HepG2 (cell line): ENCODE data around the gene LYST. TPM values are rescaled to one million over a fixed set of nuclear protein-coding genes. Genes with fewer than 3 reads are reported as not detected.

Experiments
- CEBPG ChIP-seq: IDR thresholded peaks from 2 replicates; pipeline ENCODE4 v1.6.1; 2016
- EP300 ChIP-seq, 3 experiments: sonication (generic) in 1 of 3; formaldehyde crosslinking in 1 of 3; IDR thresholded peaks; 2 replicates each; pipeline versions ENCODE4 v1.5.1 to v1.6.1; 2011 to 2020; ENCODE audit warnings: low read depth in 2 of 3, low read length in 2 of 3, borderline replicate concordance in 1 of 3, improper control_type of control experiment in 1 of 3, mild to moderate bottlenecking in 1 of 3, missing genetic modification reagents in 1 of 3, moderate library complexity in 1 of 3
- GMEB1 ChIP-seq: sonication (generic); formaldehyde crosslinking; IDR thresholded peaks from 2 replicates; pipeline ENCODE4 v1.5.1; 2020; ENCODE audit warnings: missing genetic modification reagents, mild to moderate bottlenecking, borderline replicate concordance
- HNF4G ChIP-seq, 2 experiments: sonication (generic) in 1 of 2; formaldehyde crosslinking in 1 of 2; IDR thresholded peaks; 2 replicates each; pipeline versions ENCODE4 v1.4.0 to v1.6.1; 2011 to 2020; ENCODE audit warnings: borderline replicate concordance in 2 of 2, low read depth in 2 of 2, mild to moderate bottlenecking in 2 of 2, low read length in 1 of 2, missing genetic modification reagents in 1 of 2, moderate library complexity in 1 of 2
- JARID2 ChIP-seq: sonication (generic); formaldehyde crosslinking; IDR thresholded peaks from 2 replicates; pipeline ENCODE4 v1.8.1; 2023; ENCODE audit warnings: missing genetic modification reagents, inconsistent platforms; ENCODE audit not compliant: insufficient replicate concordance
- MAX ChIP-seq: IDR thresholded peaks from 2 replicates; pipeline ENCODE4 v1.6.1; 2012; ENCODE audit warnings: inconsistent platforms
- MED13 ChIP-seq: sonication (generic); formaldehyde crosslinking; IDR thresholded peaks from 2 replicates; pipeline ENCODE4 v1.5.0; 2020; ENCODE audit warnings: missing genetic modification reagents
- PRPF4 ChIP-seq: fragments of 200-400 bp; formaldehyde crosslinking; IDR thresholded peaks from 2 replicates; pipeline ENCODE4 v1.6.1; 2016; ENCODE audit warnings: low read length, low read depth; ENCODE audit not compliant: poor library complexity, severe bottlenecking
- RBM22 ChIP-seq: fragments of 200-400 bp; formaldehyde crosslinking; optimal IDR thresholded peaks from 2 replicates; pipeline ENCODE3; 2017; ENCODE audit warnings: mild to moderate bottlenecking, low read length, moderate library complexity
- RCOR2 ChIP-seq: IDR thresholded peaks from 2 replicates; pipeline ENCODE4 v1.6.1; 2016; ENCODE audit warnings: missing biosample characterization, missing genetic modification reagents
- SP5 ChIP-seq: IDR thresholded peaks from 2 replicates; pipeline ENCODE4 v1.6.1; 2016; ENCODE audit warnings: low read depth, borderline replicate concordance
- ZBTB42 ChIP-seq: sonication (generic); formaldehyde crosslinking; IDR thresholded peaks from 2 replicates; pipeline ENCODE4 v1.5.0; 2020; ENCODE audit warnings: mild to moderate bottlenecking, missing genetic modification reagents
- ZBTB49 ChIP-seq: sonication (generic); formaldehyde crosslinking; IDR thresholded peaks from 2 replicates; pipeline ENCODE4 v1.4.0; 2020; ENCODE audit warnings: missing genetic modification reagents, borderline replicate concordance
- ZNF281 ChIP-seq: sonication (generic); formaldehyde crosslinking; IDR thresholded peaks from 2 replicates; pipeline ENCODE4 v1.4.0; 2020; ENCODE audit warnings: missing genetic modification reagents, borderline replicate concordance
- ZNF615 ChIP-seq: sonication (generic); formaldehyde crosslinking; IDR thresholded peaks from 2 replicates; pipeline ENCODE4 v1.5.0; 2020; ENCODE audit warnings: mild to moderate bottlenecking, missing genetic modification reagents, borderline replicate concordance
- ZXDC ChIP-seq: sonication (generic); formaldehyde crosslinking; IDR thresholded peaks from 2 replicates; pipeline ENCODE4 v1.5.0; 2020; ENCODE audit warnings: mild to moderate bottlenecking, missing genetic modification reagents
- polyA plus RNA-seq, 8 experiments: library from polyadenylated mRNA; depleted of rRNA in 3 of 8; stranded (reverse) in 7 of 8; unstranded in 1 of 8; fragments of >200 nt; fragmentation: Illumina TruSeq in 4 of 8; extraction: Trizol in 4 of 8; gene quantifications; 2 replicates each; pipeline versions ENCODE4 v1.2.1 to v1.2.3, GENCODE V29; 2011 to 2016; ENCODE audit warnings: low read depth in 4 of 8, missing spikeins in 1 of 8, mixed read lengths in 1 of 8; ENCODE audit not compliant: insufficient read depth in 1 of 8
- total RNA-seq, 5 experiments: library from RNA; depleted of rRNA; stranded (reverse); fragments of >200 nt; fragmentation: Illumina TruSeq; extraction: Trizol; gene quantifications; 2 replicates each; pipeline ENCODE4 v1.2.3, GENCODE V29; 2016; ENCODE audit warnings: low read depth in 1 of 5
- TF ChIP-seq, protein P1 (sequence below): sonication (generic); formaldehyde crosslinking; IDR thresholded peaks from 2 replicates; pipeline ENCODE4 v1.5.0; 2020; ENCODE audit warnings: missing genetic modification reagents, mild to moderate bottlenecking, borderline replicate concordance

Gene LYST
- total and polyA plus RNA-seq, 2 of the 13 experiments (the other 11 are each of a cell fraction or from before 2014, with no cell fraction given), result 0.91 to 2.5 TPM

- TF ChIP-seq EP300 (IDR thresholded peaks at IDR 0.05; ENCODE audit: low read depth in 2 of 2, low read length in 2 of 2), result no peak
- no peak for TF ChIP-seq EP300 (CRISPR knock-in tag; IDR thresholded peaks at IDR 0.05; ENCODE audit: borderline replicate concordance)
- TF ChIP-seq, protein P1, sequence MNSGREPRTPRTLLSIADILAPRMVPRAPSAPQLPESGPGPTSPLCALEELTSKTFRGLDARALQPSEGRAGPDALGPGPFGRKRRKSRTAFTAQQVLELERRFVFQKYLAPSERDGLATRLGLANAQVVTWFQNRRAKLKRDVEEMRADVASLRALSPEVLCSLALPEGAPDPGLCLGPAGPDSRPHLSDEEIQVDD (CRISPR knock-in tag), result no peak
- TF ChIP-seq ZBTB42 (CRISPR knock-in tag), result no peak
- no peak for TF ChIP-seq ZBTB49
- peak; percentile 84 for TF ChIP-seq ZXDC (CRISPR knock-in tag)
- no peak for TF ChIP-seq HNF4G (IDR thresholded peaks at IDR 0.05; ENCODE audit: borderline replicate concordance, low read depth, low read length)
- no peak; the same call in 1 of the 2 replicates for TF ChIP-seq HNF4G (CRISPR knock-in tag; IDR thresholded peaks at IDR 0.05; ENCODE audit: borderline replicate concordance, low read depth)
- TF ChIP-seq MAX, result peak; percentile 33; the same call in 1 of the 2 replicates
- TF ChIP-seq RBM22, result no peak
- TF ChIP-seq ZNF281 (CRISPR knock-in tag), result no peak
- no peak for TF ChIP-seq SP5
- no peak for TF ChIP-seq GMEB1 (CRISPR knock-in tag)
- TF ChIP-seq ZNF615 (CRISPR knock-in tag), result no peak
- TF ChIP-seq PRPF4, result no peak
- no peak for TF ChIP-seq MED13 (CRISPR knock-in tag)
- no peak for TF ChIP-seq CEBPG (CRISPR knock-in tag)
- TF ChIP-seq RCOR2, result no peak
- no peak for TF ChIP-seq JARID2 (CRISPR knock-in tag)
Measured at GRCh38 chr1:235866205-235866912, at the start of gene LYST (continued).
